Esophagus muscularis mucosa (tissue), 3 donors: ENCODE data around the gene LRP10.

Experiments
- CTCF ChIP-seq, 3 experiments: fragments of 200-600 bp in 2 of 3; fragments of 450-650 bp in 1 of 3; sonication (generic) in 2 of 3; IDR thresholded peaks; one replicate each; pipeline ENCODE4 v1.5.1; 2017 to 2019; ENCODE audit warnings: antibody characterized with exemption in 3 of 3, mild to moderate bottlenecking in 2 of 3, moderate library complexity in 1 of 3
- POLR2A ChIP-seq: fragments of 450-650 bp; IDR thresholded peaks from one replicate; pipeline ENCODE4 v1.6.1; 2017; ENCODE audit warnings: antibody characterized with exemption, moderate library complexity, mild to moderate bottlenecking, low read depth

DNA sequence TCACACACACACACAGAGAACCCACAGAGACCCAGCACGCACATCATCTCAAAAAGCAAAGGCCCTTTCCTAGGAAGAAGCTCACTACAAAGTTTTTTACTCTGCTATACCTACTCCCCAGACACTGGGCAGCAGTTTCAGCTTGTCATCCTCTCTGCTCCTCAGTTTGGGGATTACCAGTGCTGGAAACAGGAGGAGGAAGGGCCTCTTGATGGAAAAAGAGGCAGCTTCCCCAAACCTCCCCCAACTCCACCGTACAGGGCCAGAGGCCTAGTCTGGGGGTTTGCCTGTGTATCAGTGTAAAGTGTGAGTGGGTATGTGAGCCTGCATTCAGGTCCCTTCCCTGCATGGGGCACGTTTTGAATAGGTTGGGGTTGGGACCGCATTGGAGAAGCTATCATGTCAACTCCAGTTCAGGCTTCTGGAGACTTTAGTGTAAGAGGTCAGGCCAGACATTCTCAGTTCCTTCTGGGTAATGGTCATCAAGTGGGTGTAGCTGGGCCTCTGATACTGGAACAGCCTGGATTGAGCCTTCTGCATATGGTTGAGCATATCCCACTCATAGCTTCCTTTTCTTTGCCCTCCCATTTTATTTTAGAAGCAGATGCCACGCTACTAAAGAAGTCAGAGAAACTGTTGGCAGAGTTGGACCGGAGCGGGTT is 12.7 kb downstream of the LRP10 start:
- TF ChIP-seq POLR2A (no peak), CTCF (IDR thresholded peaks at IDR 0.05) (no peak)
